Measurements from ENCODE around the gene KMT2E. TPM values are rescaled to one million over a fixed set of nuclear protein-coding genes. Genes with fewer than 3 reads are reported as not detected.

The KMT2E gene
- polyA plus RNA-seq, 1 experiment = 4.4 TPM

- TF ChIP-seq CTCF (IDR thresholded peaks at IDR 0.05; ENCODE audit: insufficient read depth, low read depth, low read length) = no peak
- CTCF ChIA-PET = interaction anchor here (1.7 kb wide), 1 partner anchor 14 kb away, joined by 5 read pairs; no protein-coding TSS in a partner anchor
- Histone ChIP-seq H3K4me3 (ENCODE audit: low read depth, low read length) (no peak overlapping the region), H3K27me3 (ENCODE audit: control insufficient read depth, insufficient read depth, low read length) (no peaks in the 10 kb centered on the region), H3K36me3 (ENCODE audit: control insufficient read depth, insufficient read depth, low read length) (peaks cover 6% of the 10 kb centered on the region)
- no peak for DNase-seq (ENCODE audit: low read depth)
- POLR2A ChIA-PET = no interaction called here
Observed at GRCh38 chr7:105122619-105123018, 108.6 kb downstream of the KMT2E start.

DNA sequence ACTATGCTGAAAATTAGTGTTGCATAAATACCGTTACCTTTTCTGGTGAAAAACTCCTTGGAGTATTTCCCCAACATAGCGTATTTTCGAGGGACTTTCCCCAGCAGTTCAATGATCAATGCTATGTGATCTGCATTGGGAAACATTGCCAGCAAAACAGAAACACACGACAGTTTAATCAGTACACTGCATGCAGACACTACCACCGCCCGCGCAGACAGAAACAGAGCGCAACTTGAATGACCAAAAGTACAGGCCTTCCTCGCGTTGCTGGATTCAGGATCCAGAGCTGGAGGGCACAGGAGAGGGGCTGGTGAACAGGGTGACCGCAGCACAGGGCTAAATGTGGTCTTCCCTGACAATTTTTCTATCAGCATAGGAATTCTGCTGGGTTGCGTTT lies 111.7 kb downstream of the KMT2E start:
- no peak overlapping the region for H3K4me3 ChIP-seq (ENCODE audit: low read depth, low read length)
- no peak for TF ChIP-seq CTCF (IDR thresholded peaks at IDR 0.05; ENCODE audit: insufficient read depth, low read depth, low read length)
- H3K27me3 ChIP-seq (ENCODE audit: control insufficient read depth, insufficient read depth, low read length) = no peaks in the 10 kb centered on the region
- ChIA-PET CTCF (interaction anchor here (0.7 to 2.7 kb wide), 4 partner anchors 8 to 145 kb away, joined by 3 to 11 read pairs (median 4); no protein-coding TSS in a partner anchor), POLR2A (no interaction called here)
- H3K36me3 ChIP-seq (ENCODE audit: control insufficient read depth, insufficient read depth, low read length) = peaks cover 5% of the 10 kb centered on the region
- no peak for DNase-seq (ENCODE audit: low read depth)

GRCh38 chr7:105126436-105126975 lies 112.5 kb downstream of the KMT2E start:
- no peak overlapping the region for H3K4me3 ChIP-seq (ENCODE audit: low read depth, low read length)
- H3K27me3 ChIP-seq (ENCODE audit: control insufficient read depth, insufficient read depth, low read length) = no peaks in the 10 kb centered on the region
- DNase-seq (ENCODE audit: low read depth) = no peak
- ChIA-PET CTCF (interaction anchor here (0.7 to 2.7 kb wide), 4 partner anchors 9 to 145 kb away, joined by 3 to 11 read pairs (median 4); no protein-coding TSS in a partner anchor), POLR2A (no interaction called here)
- TF ChIP-seq CTCF (IDR thresholded peaks at IDR 0.05; ENCODE audit: insufficient read depth, low read depth, low read length) = no peak
- peaks cover 5% of the 10 kb centered on the region for H3K36me3 ChIP-seq (ENCODE audit: control insufficient read depth, insufficient read depth, low read length)

GRCh38 chr7:105127179-105127578 lies 113.2 kb downstream of the KMT2E start:
- Histone ChIP-seq H3K27me3 (ENCODE audit: control insufficient read depth, insufficient read depth, low read length) (no peaks in the 10 kb centered on the region), H3K4me3 (ENCODE audit: low read depth, low read length) (no peak overlapping the region), H3K36me3 (ENCODE audit: control insufficient read depth, insufficient read depth, low read length) (peaks cover 7% of the 10 kb centered on the region)
- DNase-seq (ENCODE audit: low read depth) = no peak
- POLR2A ChIA-PET = no interaction called here
- CTCF ChIA-PET = interaction anchor here (2.2 to 2.7 kb wide), 2 partner anchors 9 to 10 kb away, joined by 6 to 11 read pairs; no protein-coding TSS in a partner anchor
- TF ChIP-seq CTCF (IDR thresholded peaks at IDR 0.05; ENCODE audit: insufficient read depth, low read depth, low read length) = no peak

GRCh38 chr7:105130048-105130447 lies 116.0 kb downstream of the KMT2E start:
- POLR2A ChIA-PET = interaction anchor here (0.6 kb wide), 1 partner anchor 1758 kb away, joined by 6 read pairs; no protein-coding TSS in a partner anchor

More at GRCh38 chr7:105130048-105130447, 116.0 kb downstream of the KMT2E start:
- CTCF ChIA-PET = interaction anchor here (0.6 to 1.5 kb wide), 3 partner anchors 9 to 200 kb away, joined by 3 to 4 read pairs (median 4); no protein-coding TSS in a partner anchor
- H3K36me3 ChIP-seq (ENCODE audit: control insufficient read depth, insufficient read depth, low read length) = peaks cover 9% of the 10 kb centered on the region
- no peaks in the 10 kb centered on the region for H3K27me3 ChIP-seq (ENCODE audit: control insufficient read depth, insufficient read depth, low read length)
- TF ChIP-seq CTCF (IDR thresholded peaks at IDR 0.05; ENCODE audit: insufficient read depth, low read depth, low read length) = no peak
- DNase-seq (ENCODE audit: low read depth) = no peak
- no peak overlapping the region for H3K4me3 ChIP-seq (ENCODE audit: low read depth, low read length)

Measured in BJ (cell line).